GM20000 (cell line): Measurements from ENCODE around the gene SHMT2.

Source experiments
- DNase-seq: peaks from one replicate; pipeline ENCODE4 v3.0.0; 2012; ENCODE audit warnings: low spot score
- TF ChIP-seq, protein P1 (sequence below): IDR thresholded peaks from 2 replicates; pipeline ENCODE4 v1.5.1; 2012; ENCODE audit warnings: mild to moderate bottlenecking, control low read depth; ENCODE audit errors: extremely low read depth, missing control alignments

The SHMT2 gene

DNA sequence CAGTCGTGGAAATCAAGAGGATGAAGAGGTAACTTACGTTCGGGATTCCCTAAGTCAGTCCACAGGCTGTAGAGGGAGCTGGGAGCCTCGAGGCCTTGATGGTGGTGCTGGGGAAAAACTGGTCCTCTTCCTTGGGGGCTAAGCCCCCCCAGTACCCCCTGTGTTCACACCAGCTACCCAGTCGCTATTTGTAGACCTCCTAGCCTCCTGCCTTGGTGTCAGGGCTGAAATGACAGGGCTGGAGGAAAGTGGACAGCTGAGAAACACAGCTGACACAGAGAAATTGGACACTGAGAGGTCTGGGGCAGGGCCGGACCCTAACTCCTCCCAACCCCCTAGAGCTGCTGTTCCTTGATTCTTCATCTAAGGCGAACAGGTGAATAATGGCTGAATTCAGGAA lies 21.4 kb downstream of the SHMT2 start, which contains the start of gene STAC3:
TSS of gene STAC3 (minus strand) at position 232 of the 400 bp plus-strand sequence. CDS start 1,551 bp downstream, outside the sequence.
- no peak for DNase-seq
- TF ChIP-seq, protein P1, sequence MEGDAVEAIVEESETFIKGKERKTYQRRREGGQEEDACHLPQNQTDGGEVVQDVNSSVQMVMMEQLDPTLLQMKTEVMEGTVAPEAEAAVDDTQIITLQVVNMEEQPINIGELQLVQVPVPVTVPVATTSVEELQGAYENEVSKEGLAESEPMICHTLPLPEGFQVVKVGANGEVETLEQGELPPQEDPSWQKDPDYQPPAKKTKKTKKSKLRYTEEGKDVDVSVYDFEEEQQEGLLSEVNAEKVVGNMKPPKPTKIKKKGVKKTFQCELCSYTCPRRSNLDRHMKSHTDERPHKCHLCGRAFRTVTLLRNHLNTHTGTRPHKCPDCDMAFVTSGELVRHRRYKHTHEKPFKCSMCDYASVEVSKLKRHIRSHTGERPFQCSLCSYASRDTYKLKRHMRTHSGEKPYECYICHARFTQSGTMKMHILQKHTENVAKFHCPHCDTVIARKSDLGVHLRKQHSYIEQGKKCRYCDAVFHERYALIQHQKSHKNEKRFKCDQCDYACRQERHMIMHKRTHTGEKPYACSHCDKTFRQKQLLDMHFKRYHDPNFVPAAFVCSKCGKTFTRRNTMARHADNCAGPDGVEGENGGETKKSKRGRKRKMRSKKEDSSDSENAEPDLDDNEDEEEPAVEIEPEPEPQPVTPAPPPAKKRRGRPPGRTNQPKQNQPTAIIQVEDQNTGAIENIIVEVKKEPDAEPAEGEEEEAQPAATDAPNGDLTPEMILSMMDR, result no peak

GRCh38 chr12:57254506-57255280 lies 25.2 kb downstream of the SHMT2 start:
- TF ChIP-seq, protein P1, result no peak
- DNase-seq, result no peak

- TF ChIP-seq, protein P1, result no peak
- DNase-seq, result no peak
Observed at GRCh38 chr12:57255916-57256315, 26.4 kb downstream of the SHMT2 start.

DNA sequence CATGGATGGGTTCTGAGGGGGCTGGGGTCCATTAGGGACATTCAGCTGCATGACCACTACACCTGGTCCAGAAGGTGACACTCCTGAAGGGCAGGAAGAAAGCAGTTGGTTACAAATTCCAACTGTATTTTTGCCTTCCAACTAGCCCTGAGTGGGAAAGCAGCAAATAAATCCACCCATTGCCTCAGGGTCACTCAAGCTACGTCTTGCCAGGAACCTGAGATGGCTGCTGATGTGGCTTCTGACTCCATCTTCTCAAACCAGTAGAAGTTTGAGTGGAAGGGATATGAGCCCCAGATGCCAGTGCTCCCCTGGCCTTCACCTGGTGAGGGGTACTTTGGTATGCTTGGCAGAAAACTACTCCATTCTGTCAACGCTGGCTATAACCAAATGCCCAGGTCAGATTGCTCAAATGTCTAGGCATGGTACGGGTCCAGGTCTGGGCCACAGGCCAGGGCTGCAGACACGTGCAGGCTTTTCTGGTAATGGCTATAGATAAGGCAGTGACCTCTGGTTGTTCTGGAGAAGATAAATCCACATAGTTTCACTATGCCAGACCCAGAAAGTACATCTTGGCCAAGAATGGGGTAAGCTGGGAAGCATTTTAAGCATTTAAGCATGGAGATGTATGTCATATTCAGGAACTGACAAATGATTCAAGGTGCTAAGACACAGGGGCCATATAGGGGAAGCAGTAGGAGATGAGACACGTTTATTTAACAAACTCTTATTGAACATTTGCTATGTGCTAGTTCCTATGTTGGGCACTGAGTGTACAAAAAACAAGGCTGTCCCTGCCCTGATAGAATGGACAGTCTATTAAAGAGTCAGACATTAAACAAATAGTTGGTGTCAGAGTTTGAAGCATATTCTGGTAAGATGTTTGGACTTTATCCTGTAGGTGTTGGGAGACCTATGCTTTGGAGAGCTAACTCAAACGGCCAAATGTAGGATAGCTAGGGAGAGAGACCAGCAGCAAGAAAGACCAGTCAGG lies 29.8 kb downstream of the SHMT2 start:
- TF ChIP-seq, protein P1, result no peak
- no peak for DNase-seq

DNA sequence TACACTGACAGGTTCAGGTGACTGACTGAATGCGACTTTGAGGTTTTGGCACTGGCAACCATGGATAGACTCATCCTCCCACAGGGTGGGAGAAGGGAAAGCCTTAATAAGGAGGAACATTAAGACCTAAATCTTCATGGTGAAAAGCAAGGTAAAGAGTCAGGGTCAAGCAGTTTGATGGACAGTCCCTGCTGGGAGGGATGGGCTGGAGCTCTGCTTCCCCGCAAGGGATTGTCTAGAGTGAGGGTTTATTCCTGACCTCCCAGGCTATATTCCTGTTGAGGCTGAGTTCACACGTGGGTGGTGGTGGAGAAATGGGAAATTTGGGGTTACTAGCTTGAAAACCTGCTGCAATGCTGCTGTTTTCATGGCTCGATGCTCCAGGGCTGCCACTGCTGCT lies 30.9 kb downstream of the SHMT2 start:
- DNase-seq, result no peak
- TF ChIP-seq, protein P1, result no peak

GRCh38 chr12:57261428-57261865 lies 31.9 kb downstream of the SHMT2 start:
- no peak for DNase-seq
- TF ChIP-seq, protein P1, result no peak
